ENCODE measurements around the gene TIMM10B. TPM values are rescaled to one million over a fixed set of nuclear protein-coding genes. Genes with fewer than 3 reads are reported as not detected.

Gene TIMM10B
- total and polyA plus RNA-seq, 4 donors: 16.1 to 31.9 (median 16.7) TPM

DNA sequence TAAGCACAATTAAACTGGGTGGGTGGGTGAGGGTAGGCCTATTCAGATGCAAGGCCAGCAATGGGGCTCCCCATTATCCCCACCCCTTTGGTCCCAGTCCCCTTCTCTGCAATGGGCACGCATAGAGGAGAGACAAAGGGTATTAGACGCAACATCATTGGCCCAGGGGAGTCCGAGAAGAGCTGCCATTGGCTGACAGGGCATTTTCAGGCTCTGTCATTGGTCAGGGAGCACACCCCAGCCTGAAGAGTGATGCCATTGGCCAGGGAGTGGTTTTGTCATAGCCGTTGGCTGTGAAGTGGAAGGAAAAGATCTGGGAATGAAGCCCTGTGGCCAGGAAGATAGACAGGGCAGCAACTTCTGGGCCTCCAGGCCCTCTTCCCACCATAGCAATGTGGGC lies 4.7 kb upstream of the TIMM10B start:
- DNase-seq (ENCODE audit: low spot score): no peak
- WGBS: 97% methylated on average over 4 of the region's 4 CpGs
- Histone ChIP-seq H3K36me3 (ENCODE audit: control insufficient read depth in 4 of 4, insufficient read depth in 3 of 4, low read depth in 1 of 4, low read length in 3 of 4) (peaks cover 3 to 30% (median 14%) of the 10 kb centered on the region in 4 donors), H3K9ac (ENCODE audit: low read depth in 1 of 2, low read length in 2 of 2) (no peak overlapping the region), H3K27me3 (ENCODE audit: control insufficient read depth in 4 of 4, insufficient read depth in 4 of 4, low read length in 3 of 4) (no peaks in the 10 kb centered on the region), H3K4me3 (ENCODE audit: low read depth in 1 of 3, low read length in 3 of 3) (no peak overlapping the region), H3K4me1 (ENCODE audit: control insufficient read depth in 4 of 4, insufficient read depth in 4 of 4, low read length in 3 of 4) (peaks cover 5 to 49% (median 31%) of the 10 kb centered on the region in 4 donors), H3K27ac (ENCODE audit: low read depth in 1 of 2, low read length in 2 of 2) (no peak overlapping the region), H3K9me3 (ENCODE audit: control insufficient read depth in 4 of 4, low read length in 3 of 4) (no peaks in the 10 kb centered on the region)
- TF ChIP-seq, protein P1, sequence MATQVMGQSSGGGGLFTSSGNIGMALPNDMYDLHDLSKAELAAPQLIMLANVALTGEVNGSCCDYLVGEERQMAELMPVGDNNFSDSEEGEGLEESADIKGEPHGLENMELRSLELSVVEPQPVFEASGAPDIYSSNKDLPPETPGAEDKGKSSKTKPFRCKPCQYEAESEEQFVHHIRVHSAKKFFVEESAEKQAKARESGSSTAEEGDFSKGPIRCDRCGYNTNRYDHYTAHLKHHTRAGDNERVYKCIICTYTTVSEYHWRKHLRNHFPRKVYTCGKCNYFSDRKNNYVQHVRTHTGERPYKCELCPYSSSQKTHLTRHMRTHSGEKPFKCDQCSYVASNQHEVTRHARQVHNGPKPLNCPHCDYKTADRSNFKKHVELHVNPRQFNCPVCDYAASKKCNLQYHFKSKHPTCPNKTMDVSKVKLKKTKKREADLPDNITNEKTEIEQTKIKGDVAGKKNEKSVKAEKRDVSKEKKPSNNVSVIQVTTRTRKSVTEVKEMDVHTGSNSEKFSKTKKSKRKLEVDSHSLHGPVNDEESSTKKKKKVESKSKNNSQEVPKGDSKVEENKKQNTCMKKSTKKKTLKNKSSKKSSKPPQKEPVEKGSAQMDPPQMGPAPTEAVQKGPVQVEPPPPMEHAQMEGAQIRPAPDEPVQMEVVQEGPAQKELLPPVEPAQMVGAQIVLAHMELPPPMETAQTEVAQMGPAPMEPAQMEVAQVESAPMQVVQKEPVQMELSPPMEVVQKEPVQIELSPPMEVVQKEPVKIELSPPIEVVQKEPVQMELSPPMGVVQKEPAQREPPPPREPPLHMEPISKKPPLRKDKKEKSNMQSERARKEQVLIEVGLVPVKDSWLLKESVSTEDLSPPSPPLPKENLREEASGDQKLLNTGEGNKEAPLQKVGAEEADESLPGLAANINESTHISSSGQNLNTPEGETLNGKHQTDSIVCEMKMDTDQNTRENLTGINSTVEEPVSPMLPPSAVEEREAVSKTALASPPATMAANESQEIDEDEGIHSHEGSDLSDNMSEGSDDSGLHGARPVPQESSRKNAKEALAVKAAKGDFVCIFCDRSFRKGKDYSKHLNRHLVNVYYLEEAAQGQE (IDR thresholded peaks at IDR 0.05): no peak
- TF ChIP-seq, protein P2, sequence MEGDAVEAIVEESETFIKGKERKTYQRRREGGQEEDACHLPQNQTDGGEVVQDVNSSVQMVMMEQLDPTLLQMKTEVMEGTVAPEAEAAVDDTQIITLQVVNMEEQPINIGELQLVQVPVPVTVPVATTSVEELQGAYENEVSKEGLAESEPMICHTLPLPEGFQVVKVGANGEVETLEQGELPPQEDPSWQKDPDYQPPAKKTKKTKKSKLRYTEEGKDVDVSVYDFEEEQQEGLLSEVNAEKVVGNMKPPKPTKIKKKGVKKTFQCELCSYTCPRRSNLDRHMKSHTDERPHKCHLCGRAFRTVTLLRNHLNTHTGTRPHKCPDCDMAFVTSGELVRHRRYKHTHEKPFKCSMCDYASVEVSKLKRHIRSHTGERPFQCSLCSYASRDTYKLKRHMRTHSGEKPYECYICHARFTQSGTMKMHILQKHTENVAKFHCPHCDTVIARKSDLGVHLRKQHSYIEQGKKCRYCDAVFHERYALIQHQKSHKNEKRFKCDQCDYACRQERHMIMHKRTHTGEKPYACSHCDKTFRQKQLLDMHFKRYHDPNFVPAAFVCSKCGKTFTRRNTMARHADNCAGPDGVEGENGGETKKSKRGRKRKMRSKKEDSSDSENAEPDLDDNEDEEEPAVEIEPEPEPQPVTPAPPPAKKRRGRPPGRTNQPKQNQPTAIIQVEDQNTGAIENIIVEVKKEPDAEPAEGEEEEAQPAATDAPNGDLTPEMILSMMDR (IDR thresholded peaks at IDR 0.05; ENCODE audit: low read depth, low read length, missing input control): no peak
- no peak for TF ChIP-seq YY1 (IDR thresholded peaks at IDR 0.05)
- TF ChIP-seq JUND (IDR thresholded peaks at IDR 0.05): no peak
- TF ChIP-seq HNF4G (IDR thresholded peaks at IDR 0.05): no peak
- TF ChIP-seq EGR1 (IDR thresholded peaks at IDR 0.05; ENCODE audit: low read depth in 2 of 2): no peak
- no peak for TF ChIP-seq SP1 (IDR thresholded peaks at IDR 0.05)
- no peak for TF ChIP-seq FOXA1 (IDR thresholded peaks at IDR 0.05)
- no peak for TF ChIP-seq FOXA2 (IDR thresholded peaks at IDR 0.05)
- TF ChIP-seq, protein P3, sequence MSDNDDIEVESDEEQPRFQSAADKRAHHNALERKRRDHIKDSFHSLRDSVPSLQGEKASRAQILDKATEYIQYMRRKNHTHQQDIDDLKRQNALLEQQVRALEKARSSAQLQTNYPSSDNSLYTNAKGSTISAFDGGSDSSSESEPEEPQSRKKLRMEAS (IDR thresholded peaks at IDR 0.05): no peak
- TF ChIP-seq HNF4A (conservative IDR thresholded peaks at IDR 0.05): no peak
- no peak for TF ChIP-seq RAD21 (IDR thresholded peaks at IDR 0.05)
- no peak for TF ChIP-seq GABPA (IDR thresholded peaks at IDR 0.05 in 1 of 2, conservative IDR thresholded peaks at IDR 0.05 in 1 of 2)
- TF ChIP-seq NR2F2 (IDR thresholded peaks at IDR 0.05): no peak
- TF ChIP-seq RXRA (IDR thresholded peaks at IDR 0.05): no peak
- no peak for TF ChIP-seq TAF1 (conservative IDR thresholded peaks at IDR 0.05)
- TF ChIP-seq, protein P4, sequence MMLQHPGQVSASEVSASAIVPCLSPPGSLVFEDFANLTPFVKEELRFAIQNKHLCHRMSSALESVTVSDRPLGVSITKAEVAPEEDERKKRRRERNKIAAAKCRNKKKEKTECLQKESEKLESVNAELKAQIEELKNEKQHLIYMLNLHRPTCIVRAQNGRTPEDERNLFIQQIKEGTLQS (IDR thresholded peaks at IDR 0.05): no peak
- TF ChIP-seq, protein P5, sequence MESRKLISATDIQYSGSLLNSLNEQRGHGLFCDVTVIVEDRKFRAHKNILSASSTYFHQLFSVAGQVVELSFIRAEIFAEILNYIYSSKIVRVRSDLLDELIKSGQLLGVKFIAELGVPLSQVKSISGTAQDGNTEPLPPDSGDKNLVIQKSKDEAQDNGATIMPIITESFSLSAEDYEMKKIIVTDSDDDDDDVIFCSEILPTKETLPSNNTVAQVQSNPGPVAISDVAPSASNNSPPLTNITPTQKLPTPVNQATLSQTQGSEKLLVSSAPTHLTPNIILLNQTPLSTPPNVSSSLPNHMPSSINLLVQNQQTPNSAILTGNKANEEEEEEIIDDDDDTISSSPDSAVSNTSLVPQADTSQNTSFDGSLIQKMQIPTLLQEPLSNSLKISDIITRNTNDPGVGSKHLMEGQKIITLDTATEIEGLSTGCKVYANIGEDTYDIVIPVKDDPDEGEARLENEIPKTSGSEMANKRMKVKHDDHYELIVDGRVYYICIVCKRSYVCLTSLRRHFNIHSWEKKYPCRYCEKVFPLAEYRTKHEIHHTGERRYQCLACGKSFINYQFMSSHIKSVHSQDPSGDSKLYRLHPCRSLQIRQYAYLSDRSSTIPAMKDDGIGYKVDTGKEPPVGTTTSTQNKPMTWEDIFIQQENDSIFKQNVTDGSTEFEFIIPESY (IDR thresholded peaks at IDR 0.05): no peak

Data from liver (tissue), 9 donors.